Epithelial cell of esophagus (primary cell): Measurements from ENCODE around the gene NT5DC2.
A peak's percentile ranks its signal among the peaks of the same experiment; 100 is the strongest.

ENCODE experiments used
- DNase-seq: peaks from one replicate; pipeline ENCODE4 v3.0.0; 2010; ENCODE audit warnings: low read depth
- H3K4me3 ChIP-seq: 2 replicates; pipeline ENCODE4 v1.5.1; 2011; ENCODE audit warnings: mild to moderate bottlenecking, low read length, control low read depth
- CTCF ChIP-seq: IDR thresholded peaks from 2 replicates; pipeline ENCODE4 v1.5.1; 2011; ENCODE audit warnings: low read depth, mild to moderate bottlenecking, low read length, control low read depth, inconsistent platforms; ENCODE audit not compliant: insufficient read depth; ENCODE audit errors: missing control alignments

Gene NT5DC2

GRCh38 chr3:52514576-52514975, 19.1 kb downstream of the NT5DC2 start:
- no peak overlapping the region for H3K4me3 ChIP-seq
- DNase-seq = no peak
- TF ChIP-seq CTCF = no peak

- H3K4me3 ChIP-seq = no peak overlapping the region
- TF ChIP-seq CTCF = no peak
- no peak for DNase-seq
These were observed 20.4 kb downstream of the NT5DC2 start for GRCh38 chr3:52513281-52513680.

- no peak for TF ChIP-seq CTCF
- DNase-seq = no peak
- no peak overlapping the region for H3K4me3 ChIP-seq
These were observed 20.9 kb downstream of the NT5DC2 start for GRCh38 chr3:52512727-52513126.

GRCh38 chr3:52512105-52512504, 21.6 kb downstream of the NT5DC2 start:
- DNase-seq = no peak
- no peak overlapping the region for H3K4me3 ChIP-seq
- no peak for TF ChIP-seq CTCF

GRCh38 chr3:52511509-52511908, 22.1 kb downstream of the NT5DC2 start:
- no peak overlapping the region for H3K4me3 ChIP-seq
- no peak for TF ChIP-seq CTCF
- no peak for DNase-seq

GRCh38 chr3:52509753-52510328, 23.8 kb downstream of the NT5DC2 start:
- no peak for DNase-seq
- no peak for TF ChIP-seq CTCF
- H3K4me3 ChIP-seq = no peak overlapping the region

- DNase-seq = peak; percentile 76
- H3K4me3 ChIP-seq = no peak overlapping the region
- no peak for TF ChIP-seq CTCF
These were observed 26.3 kb downstream of the NT5DC2 start for GRCh38 chr3:52507359-52507758.
